ENCODE data around the gene THOC5.
"Not testable (repeated sequence)": the region's sequence is repeated elsewhere in the genome, so short reads cannot be mapped to it uniquely, and the experiment has no call there.

Gene THOC5

DNA sequence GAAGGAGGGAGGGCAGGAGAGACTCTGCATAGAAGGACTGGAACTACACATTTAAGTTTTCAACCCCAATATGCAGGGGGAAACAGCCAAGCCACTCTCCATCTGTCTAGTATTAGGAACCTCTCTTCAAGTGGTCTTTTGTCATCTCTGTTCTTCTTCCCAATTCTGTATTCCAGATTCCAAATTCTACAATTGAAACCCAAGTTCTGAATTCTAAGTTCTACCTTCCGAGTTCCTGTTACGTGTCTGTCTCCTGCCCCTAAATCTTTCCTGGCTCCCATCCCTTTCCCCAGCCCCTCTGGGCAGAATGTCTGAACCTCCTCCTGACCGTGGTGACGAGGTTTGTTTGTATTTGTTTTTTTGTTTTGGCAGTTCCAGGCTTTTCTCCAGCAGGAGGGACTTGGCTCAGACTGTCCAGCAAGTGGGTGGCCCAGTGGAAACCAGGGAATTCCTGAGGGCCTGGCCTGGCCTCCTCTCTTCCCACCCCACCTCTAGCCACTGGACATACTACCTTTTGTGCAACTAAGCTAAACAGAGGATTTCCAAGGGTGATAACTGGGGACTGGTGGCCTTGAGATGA is 1.6 kb upstream of the THOC5 start:
- H3K4me3 ChIP-seq (ENCODE audit: low read length): no peak overlapping the region
- no peak for TF ChIP-seq CTCF (conservative IDR thresholded peaks at IDR 0.05; ENCODE audit: low read length)
- peak; percentile 8 for DNase-seq (ENCODE audit: low read depth)

GRCh38 chr22:29552357-29552756 is 1.2 kb downstream of the THOC5 start:
- peak overlapping the region; percentile 49 for H3K4me3 ChIP-seq (ENCODE audit: low read length)
- not testable (repeated sequence) for DNase-seq (ENCODE audit: low read depth)

DNA sequence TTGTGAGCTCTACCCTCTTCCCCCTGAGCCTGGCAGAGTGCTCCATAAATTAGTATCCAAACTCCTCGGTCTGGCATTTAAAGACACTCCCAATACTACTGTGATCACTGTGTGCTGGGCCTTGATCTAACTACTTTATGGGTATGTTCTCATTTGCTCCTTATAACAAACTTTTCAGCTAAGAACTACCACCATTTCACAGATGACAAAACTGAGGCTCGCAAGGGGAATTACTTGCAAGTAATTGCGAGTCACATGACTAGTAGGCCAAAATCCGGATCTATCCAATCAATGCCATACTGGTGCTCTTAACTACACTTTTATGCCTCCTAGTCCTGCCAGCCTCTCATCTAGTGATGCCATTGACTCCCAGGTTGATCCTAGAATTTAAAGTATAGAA is 3.6 kb downstream of the THOC5 start:
- H3K4me3 ChIP-seq (ENCODE audit: low read length): no peak overlapping the region
- TF ChIP-seq CTCF (conservative IDR thresholded peaks at IDR 0.05; ENCODE audit: low read length): no peak
- DNase-seq (ENCODE audit: low read depth): no peak

DNA sequence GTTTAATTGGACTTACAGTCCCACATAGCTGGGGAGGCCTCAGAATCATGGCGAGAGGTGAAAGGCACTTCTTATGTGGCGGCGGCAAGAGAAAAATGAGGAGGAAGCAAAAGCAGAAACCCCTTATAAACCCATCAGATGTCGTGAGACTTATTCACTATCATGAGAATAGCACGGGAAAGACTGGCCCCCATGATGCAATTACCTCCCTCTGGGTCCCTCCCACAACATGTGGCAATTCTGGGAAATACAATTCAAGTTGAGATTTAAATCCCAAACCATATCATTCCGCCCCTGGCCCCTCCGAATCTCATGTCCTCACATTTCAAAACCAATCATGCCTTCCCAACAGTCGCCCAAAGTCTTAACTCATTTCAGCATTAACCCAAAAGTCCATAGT is 8.5 kb downstream of the THOC5 start:
- not testable (repeated sequence) for H3K4me3 ChIP-seq (ENCODE audit: low read length); DNase-seq (ENCODE audit: low read depth)

- no peak for DNase-seq (ENCODE audit: low read depth)
- no peak overlapping the region for H3K4me3 ChIP-seq (ENCODE audit: low read length)
- no peak for TF ChIP-seq CTCF (conservative IDR thresholded peaks at IDR 0.05; ENCODE audit: low read length)
These were observed 11.7 kb downstream of the THOC5 start for GRCh38 chr22:29541845-29542244.

DNA sequence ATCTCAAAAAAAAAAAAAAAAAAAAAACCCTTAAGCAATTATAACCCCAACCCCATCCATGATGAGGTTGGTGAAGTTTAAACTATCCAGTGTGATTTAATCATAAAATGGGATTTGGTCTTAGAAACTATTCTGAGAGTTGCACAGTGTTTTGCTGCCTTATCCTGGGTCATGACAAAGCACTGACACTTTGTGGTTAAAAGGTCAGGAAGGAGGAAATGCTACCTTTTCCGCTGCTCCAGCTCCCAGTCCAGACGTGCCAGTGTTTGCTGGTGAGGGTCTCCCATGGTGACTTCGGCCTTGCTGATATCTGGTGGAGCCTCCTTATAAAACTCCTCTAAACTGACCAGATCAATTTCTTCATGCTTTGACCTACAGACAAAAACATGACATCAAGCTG is 14.5 kb downstream of the THOC5 start:
- TF ChIP-seq CTCF (conservative IDR thresholded peaks at IDR 0.05; ENCODE audit: low read length): no peak
- no peak for DNase-seq (ENCODE audit: low read depth)
- no peak overlapping the region for H3K4me3 ChIP-seq (ENCODE audit: low read length)

GRCh38 chr22:29536411-29536810 is 17.1 kb downstream of the THOC5 start:
- H3K4me3 ChIP-seq (ENCODE audit: low read length): no peak overlapping the region
- DNase-seq (ENCODE audit: low read depth): no peak
- no peak for TF ChIP-seq CTCF (conservative IDR thresholded peaks at IDR 0.05; ENCODE audit: low read length)

GRCh38 chr22:29531419-29531818 is 22.1 kb downstream of the THOC5 start:
- no peak for DNase-seq (ENCODE audit: low read depth)
- no peak overlapping the region for H3K4me3 ChIP-seq (ENCODE audit: low read length)
- no peak for TF ChIP-seq CTCF (conservative IDR thresholded peaks at IDR 0.05; ENCODE audit: low read length)

All from AG10803 (cell line).